Activated T-helper 2 cell treated with anti-CD3 and anti-CD28 coated beads, Interferon-gamma antibody, Interleukin-2, Interleukin-4, amounts not matched to agents 10 μg/mL and 5 μg/mL and 100 μg/mL, durations not matched to agents 14 hours and 24 hours and 36 hours (primary cell): ENCODE data around the gene KIF6. TPM values are rescaled to one million over a fixed set of nuclear protein-coding genes. Genes with fewer than 3 reads are reported as not detected.

Source experiments
- DNase-seq: peaks from one replicate; pipeline ENCODE4 v3.0.0; 2021; ENCODE audit warnings: low spot score
- H3K27ac Mint-ChIP-seq: one replicate; pipeline ENCODE4 v1.8.0; 2021; ENCODE audit warnings: mixed read lengths
- H3K27me3 Mint-ChIP-seq: one replicate; pipeline ENCODE4 v1.8.0; 2021; ENCODE audit warnings: low read depth, mixed read lengths
- H3K36me3 Mint-ChIP-seq: one replicate; pipeline ENCODE4 v1.8.0; 2021; ENCODE audit warnings: low read depth, mixed read lengths
- H3K4me1 Mint-ChIP-seq: one replicate; pipeline ENCODE4 v1.8.0; 2021; ENCODE audit warnings: low read depth, mixed read lengths
- H3K4me3 Mint-ChIP-seq: one replicate; pipeline ENCODE4 v1.8.0; 2021; ENCODE audit warnings: low read depth, mild to moderate bottlenecking, moderate library complexity, mixed read lengths
- H3K9me3 Mint-ChIP-seq: one replicate; pipeline ENCODE4 v1.8.0; 2021; ENCODE audit warnings: mixed read lengths
- intact Hi-C: fragments of 100-400 bp; cut with micrococcal nuclease; formaldehyde crosslinking; loops from one replicate; pipeline ENCODE4 v1.15.1; 2023
- total RNA-seq: library from RNA; stranded (reverse); gene quantifications from 2 replicates; pipeline ENCODE4 v1.2.3, GENCODE V29; 2022

KIF6 gene
- total RNA-seq, 1 donor from 2014 or later, result 0.25 TPM

DNA sequence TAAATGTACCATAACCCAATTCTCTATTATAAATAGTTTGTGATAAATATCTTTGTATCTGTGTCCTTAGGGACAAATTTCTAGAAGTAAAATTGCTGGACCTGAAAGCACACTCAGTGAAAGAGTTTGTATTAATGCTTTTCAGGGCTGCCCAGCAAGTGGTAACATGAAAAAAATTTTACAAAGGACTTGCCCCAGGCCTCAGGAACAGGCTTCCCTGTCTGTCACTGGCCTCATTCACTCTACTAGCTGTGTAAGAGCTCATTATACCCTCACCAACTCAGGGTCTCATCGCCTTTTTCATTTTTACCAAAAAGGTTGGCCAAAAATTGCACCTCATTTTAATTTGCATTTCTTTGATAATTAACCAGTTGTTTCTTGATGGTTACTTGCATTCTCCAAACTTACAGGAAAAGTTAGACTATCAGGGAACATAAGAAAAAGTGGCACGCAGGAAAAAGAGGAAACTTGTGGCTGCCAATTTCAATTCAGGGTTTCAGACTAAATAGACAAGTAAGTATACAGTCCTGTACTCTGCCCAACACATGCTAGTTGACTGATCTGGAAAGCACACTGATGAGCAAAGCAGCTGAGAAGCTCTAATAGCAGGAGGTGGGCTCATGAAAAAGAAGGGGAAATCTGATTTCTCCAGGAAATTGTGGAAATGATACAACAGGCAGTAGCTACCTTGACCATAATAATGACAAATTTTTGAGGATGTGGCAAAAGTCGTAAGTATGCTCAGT is 161.5 kb downstream of the KIF6 start:
- H3K9me3 Mint-ChIP-seq, result no peaks in the 10 kb centered on the region
- no peaks in the 10 kb centered on the region for H3K4me1 Mint-ChIP-seq
- no peak overlapping the region for H3K27ac Mint-ChIP-seq
- intact Hi-C loops, result no loop called here
- H3K27me3 Mint-ChIP-seq, result peaks cover 8% of the 10 kb centered on the region
- no peaks in the 10 kb centered on the region for H3K36me3 Mint-ChIP-seq
- no peak overlapping the region for H3K4me3 Mint-ChIP-seq
- DNase-seq, result no peak

DNA sequence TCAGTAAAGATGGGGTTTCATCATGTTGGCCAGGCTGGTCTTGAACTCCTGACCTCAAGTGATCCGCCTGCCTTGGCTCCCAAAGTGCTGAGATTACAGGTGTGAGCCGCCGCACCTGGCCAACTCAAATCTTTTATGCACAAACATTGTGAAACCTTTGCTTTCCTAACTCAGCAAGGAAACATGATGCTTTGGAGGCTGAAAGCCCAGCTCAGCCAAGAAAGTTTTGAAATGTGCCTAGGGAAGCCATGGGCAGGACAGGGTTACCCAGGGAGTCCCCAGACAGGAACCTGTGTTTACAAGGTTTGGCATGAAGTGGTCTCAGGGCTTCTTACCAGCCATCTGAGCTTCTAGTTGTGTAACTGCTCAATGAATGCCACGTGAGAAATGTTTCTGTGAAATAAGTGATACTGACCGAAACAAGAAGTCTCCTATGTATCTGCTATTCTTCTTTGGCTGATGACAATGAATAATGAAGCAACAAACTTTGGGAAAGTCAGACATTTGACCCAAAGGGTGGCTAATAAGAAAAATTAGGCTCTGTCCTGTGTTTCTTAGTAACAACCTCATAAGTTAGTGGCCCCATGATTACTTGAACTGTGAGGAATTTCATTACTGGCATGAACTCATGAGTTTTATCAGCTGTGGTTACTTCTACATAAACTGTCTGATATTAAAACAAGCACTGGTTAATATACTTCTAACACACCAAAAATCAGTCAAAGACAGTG is 163.5 kb downstream of the KIF6 start:
- Mint-ChIP-seq H3K27ac (no peak overlapping the region), H3K9me3 (no peaks in the 10 kb centered on the region), H3K4me3 (no peak overlapping the region), H3K27me3 (peaks cover 10% of the 10 kb centered on the region), H3K36me3 (no peaks in the 10 kb centered on the region), H3K4me1 (no peaks in the 10 kb centered on the region)
- DNase-seq, result no peak
- intact Hi-C loops, result no loop called here

DNA sequence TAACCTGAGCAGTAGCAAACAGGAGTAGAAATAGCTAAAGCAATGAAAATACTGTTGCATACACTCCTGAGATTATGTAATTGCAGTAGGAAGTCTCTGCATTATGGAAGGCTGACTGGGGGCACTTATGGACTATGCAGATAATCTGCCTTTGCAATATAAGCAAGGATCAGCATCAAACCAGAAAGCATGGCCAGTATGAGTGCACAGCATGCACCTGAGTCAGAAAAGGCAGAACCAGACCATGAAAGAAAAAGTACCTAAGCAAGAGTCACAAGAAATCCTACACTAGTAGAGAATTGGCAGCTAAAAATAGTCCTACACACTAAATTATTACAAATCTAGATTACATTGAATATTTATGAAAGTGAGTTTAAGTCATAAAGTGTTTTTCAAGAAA is 164.3 kb downstream of the KIF6 start:
- H3K9me3 Mint-ChIP-seq, result no peaks in the 10 kb centered on the region
- H3K36me3 Mint-ChIP-seq, result no peaks in the 10 kb centered on the region
- intact Hi-C loops, result no loop called here
- no peak overlapping the region for H3K4me3 Mint-ChIP-seq
- peaks cover 10% of the 10 kb centered on the region for H3K27me3 Mint-ChIP-seq
- no peaks in the 10 kb centered on the region for H3K4me1 Mint-ChIP-seq
- no peak for DNase-seq
- no peak overlapping the region for H3K27ac Mint-ChIP-seq

DNA sequence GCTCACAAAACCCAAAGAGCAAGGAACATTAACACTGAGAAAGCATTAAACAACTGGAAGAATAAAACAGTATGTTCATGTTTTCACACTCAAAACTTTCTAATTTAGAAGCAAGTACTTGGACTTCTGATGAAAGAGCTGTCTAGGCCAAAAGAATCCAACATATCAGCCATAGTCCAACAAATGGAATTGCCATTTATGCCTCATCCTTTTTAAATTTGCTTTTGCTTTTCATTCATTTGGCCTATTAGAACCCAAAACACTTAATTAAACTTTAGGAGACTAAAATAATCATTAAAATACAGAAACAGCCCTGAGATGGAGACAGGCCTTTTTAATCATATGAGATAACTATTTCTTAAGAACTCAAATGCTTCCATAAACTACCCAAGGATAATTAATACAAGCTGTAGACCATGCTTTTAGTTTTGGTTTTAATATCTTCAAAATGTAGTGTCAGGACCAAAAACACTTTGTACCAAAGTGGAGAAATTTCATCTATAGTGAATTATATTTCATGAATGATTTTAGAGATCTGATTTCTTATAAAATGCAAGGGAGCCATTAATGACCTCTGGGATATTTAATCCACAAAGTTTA is 166.5 kb downstream of the KIF6 start:
- intact Hi-C loops, result no loop called here
- no peak for DNase-seq
- Mint-ChIP-seq H3K4me3 (no peak overlapping the region), H3K36me3 (no peaks in the 10 kb centered on the region), H3K27me3 (peaks cover 4% of the 10 kb centered on the region), H3K27ac (no peak overlapping the region), H3K9me3 (no peaks in the 10 kb centered on the region), H3K4me1 (no peaks in the 10 kb centered on the region)

DNA sequence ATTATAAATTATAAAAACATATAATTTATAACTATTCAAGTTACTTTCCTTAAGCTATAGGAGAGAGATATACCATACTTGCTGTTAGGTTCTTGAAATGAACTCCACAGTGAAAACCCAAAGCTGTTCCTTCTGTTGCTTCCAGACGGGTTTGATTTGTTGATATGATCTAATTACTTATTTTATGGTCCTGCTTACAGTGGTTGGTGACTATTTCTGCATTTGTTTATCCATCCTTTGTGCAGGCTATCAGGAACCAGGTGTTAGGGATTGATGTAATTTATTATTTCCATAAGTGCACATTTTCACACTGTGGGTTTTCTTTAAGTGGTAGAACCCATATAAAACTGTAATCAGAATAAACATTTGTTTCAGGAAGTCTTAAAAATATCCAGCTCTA is 167.1 kb downstream of the KIF6 start:
- Mint-ChIP-seq H3K27me3 (peaks cover 4% of the 10 kb centered on the region), H3K27ac (no peak overlapping the region), H3K4me1 (no peaks in the 10 kb centered on the region), H3K4me3 (no peak overlapping the region), H3K9me3 (no peaks in the 10 kb centered on the region), H3K36me3 (no peaks in the 10 kb centered on the region)
- intact Hi-C loops, result no loop called here
- DNase-seq, result no peak

DNA sequence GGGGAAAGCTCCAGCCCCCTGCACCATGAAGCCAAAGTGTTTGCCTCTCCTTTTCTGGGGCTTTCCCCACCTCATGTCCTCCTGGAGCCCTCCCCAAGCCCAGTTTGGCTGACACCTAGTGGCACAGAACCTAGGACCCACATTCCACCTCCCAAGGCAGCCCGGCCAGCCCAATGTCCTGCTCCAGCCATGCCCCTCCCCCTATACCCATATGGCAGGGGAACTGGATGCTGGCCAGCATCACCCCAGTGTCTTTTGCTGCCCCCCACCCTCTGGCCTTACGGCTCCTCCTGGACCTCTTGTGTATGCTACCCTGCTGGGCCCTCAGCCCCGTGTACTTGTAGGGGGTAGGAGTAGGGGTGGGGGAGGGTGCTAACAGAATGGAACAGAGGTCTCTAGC is 170.1 kb downstream of the KIF6 start:
- intact Hi-C loops, result no loop called here
- Mint-ChIP-seq H3K9me3 (no peaks in the 10 kb centered on the region), H3K4me1 (no peaks in the 10 kb centered on the region), H3K4me3 (no peak overlapping the region), H3K27ac (no peak overlapping the region), H3K36me3 (no peaks in the 10 kb centered on the region), H3K27me3 (peaks cover 7% of the 10 kb centered on the region)
- no peak for DNase-seq

DNA sequence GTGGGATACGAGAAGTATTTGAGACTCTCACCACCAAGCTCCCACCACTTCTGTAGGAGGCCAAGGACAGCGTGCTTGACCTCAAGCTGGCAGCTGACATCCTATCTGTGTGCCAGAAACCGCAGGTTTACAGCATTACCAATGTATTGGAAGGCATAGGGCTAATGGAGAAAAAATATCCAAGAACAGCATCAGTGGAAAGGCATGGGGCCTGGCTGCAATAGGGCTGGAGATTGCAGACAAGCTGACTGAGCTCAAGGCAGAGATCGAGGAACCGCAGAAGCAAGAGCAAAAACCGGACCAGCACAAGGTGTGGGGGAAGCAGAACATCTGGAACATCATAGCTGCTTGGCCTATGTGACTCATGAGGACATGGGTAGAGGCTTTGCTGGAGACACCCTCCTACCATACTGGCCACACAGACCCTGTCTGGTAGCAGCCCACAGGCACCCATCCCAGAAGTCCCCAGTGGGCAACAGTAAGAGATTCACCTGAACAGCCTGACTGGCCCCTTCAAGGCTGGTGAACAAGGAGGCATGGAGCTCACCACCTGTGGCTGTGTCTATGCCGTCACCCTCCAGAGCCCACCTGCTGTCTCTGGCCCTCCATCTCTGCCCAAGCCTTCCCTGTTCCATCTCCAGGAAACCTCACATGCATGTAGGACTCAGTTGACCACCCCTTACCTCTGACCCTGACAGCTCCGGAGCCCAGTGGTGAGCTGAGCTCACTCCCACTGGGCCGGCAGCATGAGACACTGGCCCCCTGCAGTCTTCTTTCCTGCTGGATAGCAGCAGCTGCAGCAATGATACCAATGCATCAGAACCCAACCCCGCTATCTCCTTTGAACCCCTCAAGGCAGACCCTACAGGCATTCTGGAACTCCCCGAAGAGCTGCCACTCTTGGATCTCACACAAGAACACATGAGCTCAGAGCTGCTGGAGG is 171.1 kb downstream of the KIF6 start:
- H3K4me3 Mint-ChIP-seq, result no peak overlapping the region
- H3K4me1 Mint-ChIP-seq, result no peaks in the 10 kb centered on the region
- peaks cover 9% of the 10 kb centered on the region for H3K27me3 Mint-ChIP-seq
- intact Hi-C loops, result no loop called here
- H3K27ac Mint-ChIP-seq, result no peak overlapping the region
- no peaks in the 10 kb centered on the region for H3K36me3 Mint-ChIP-seq
- DNase-seq, result no peak
- no peaks in the 10 kb centered on the region for H3K9me3 Mint-ChIP-seq

DNA sequence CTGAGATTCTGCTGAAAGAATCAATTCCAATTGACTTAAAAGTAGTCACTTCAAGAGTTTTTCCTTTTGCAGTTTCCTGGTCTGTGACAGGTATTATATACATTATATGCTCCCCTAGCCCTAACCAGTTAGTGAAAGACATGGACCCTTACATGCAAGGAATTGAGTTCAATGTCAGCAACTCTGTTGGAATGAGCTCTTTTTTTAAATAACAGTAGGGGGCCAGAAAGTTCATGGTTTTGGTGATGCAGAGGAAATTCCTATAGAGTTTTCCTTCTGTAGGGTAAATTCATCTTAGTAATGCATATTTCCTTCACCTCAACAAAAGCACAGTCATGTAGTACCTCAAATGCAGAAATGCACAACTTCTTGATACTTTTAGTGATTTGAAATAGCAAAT is 172.2 kb downstream of the KIF6 start:
- no peaks in the 10 kb centered on the region for H3K36me3 Mint-ChIP-seq
- no peaks in the 10 kb centered on the region for H3K4me1 Mint-ChIP-seq
- H3K4me3 Mint-ChIP-seq, result no peak overlapping the region
- H3K27ac Mint-ChIP-seq, result no peak overlapping the region
- peaks cover 10% of the 10 kb centered on the region for H3K27me3 Mint-ChIP-seq
- no peaks in the 10 kb centered on the region for H3K9me3 Mint-ChIP-seq
- intact Hi-C loops, result no loop called here
- no peak for DNase-seq

DNA sequence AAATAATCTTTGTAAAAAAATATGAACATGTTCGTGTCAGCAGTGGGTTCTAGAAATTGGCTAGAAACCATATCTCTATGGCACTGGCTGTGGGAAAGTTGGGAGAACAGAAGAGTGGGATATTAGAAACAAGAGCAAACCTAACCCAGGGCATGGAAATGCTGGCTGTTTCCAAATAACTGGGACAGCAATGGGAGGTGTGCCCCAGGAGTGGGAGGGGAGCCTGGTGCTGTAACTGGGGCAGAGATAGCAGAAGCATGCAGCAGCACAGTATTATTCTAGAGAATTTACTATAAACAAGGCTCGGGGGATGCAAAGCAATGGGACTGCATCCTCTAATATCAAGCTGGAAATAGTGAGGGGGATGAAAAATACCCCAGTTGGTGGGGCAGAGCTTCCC is 175.0 kb downstream of the KIF6 start:
- no peaks in the 10 kb centered on the region for H3K36me3 Mint-ChIP-seq
- intact Hi-C loops, result no loop called here
- no peaks in the 10 kb centered on the region for H3K4me1 Mint-ChIP-seq
- H3K9me3 Mint-ChIP-seq, result no peaks in the 10 kb centered on the region
- H3K27ac Mint-ChIP-seq, result no peak overlapping the region
- H3K27me3 Mint-ChIP-seq, result peaks cover 8% of the 10 kb centered on the region
- DNase-seq, result no peak
- no peak overlapping the region for H3K4me3 Mint-ChIP-seq

DNA sequence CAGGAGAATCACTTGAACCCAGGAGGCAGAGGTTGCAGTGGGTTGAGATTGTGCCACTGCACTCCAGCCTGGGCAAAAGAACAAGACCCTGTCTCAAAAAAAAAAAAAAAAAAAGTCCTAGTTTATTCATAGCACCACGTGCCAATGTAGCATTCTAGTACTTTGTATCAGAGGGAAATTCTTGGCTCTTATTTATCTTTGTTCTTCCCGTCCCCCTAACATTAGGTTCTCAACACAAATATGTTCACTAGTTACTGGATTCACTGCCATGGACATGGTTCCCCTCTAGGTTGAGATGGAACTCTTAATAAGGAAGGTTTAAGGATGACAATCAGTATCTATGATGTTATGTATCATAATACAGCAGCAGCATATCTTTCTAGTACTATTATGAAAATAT is 178.5 kb downstream of the KIF6 start:
- intact Hi-C loops, result no loop called here
- H3K27ac Mint-ChIP-seq, result no peak overlapping the region
- no peaks in the 10 kb centered on the region for H3K4me1 Mint-ChIP-seq
- H3K36me3 Mint-ChIP-seq, result no peaks in the 10 kb centered on the region
- no peaks in the 10 kb centered on the region for H3K9me3 Mint-ChIP-seq
- H3K4me3 Mint-ChIP-seq, result no peak overlapping the region
- no peak for DNase-seq
- H3K27me3 Mint-ChIP-seq, result peaks cover 12% of the 10 kb centered on the region

DNA sequence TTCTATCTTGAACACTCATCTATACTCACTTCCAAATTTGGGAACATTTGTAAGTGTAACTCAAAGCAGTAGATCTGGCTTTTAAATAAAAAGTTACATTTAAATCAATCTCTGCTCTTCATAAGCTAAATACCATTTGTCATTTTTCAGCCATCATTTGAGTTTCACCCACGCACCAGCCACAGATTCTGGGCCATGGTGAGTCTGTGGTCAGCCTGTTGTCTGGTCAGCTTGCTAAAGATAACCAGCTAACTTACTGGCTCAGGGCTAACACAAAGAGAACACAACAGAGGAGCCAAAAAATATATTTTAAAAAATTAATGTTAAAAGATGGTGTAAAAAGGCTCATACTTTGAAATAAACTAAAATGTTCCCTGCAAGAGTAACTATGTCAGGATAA is 181.3 kb downstream of the KIF6 start:
- Mint-ChIP-seq H3K9me3 (no peaks in the 10 kb centered on the region), H3K4me1 (no peaks in the 10 kb centered on the region), H3K36me3 (no peaks in the 10 kb centered on the region), H3K4me3 (no peak overlapping the region), H3K27ac (no peak overlapping the region), H3K27me3 (peaks cover 6% of the 10 kb centered on the region)
- intact Hi-C loops, result no loop called here
- DNase-seq, result no peak

DNA sequence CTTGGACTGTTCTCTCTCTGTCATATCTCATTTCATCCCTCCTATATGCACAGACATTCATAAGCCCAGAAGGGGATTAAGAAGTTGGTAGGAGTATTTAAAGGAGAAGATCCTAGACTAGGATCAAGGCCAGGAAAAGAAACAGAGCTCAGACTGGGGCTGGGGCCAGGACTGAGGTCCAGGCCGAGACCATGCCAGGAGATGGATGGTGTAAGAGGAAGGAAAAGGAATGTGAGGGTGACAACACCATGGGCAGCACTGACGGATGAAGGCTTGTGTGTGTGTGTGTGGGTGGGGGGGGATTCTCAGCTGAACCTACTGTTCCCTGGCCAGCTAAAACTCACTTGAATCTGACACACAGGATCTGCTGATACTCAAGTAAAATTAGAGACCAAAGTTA is 182.1 kb downstream of the KIF6 start:
- Mint-ChIP-seq H3K27ac (no peak overlapping the region), H3K4me3 (no peak overlapping the region), H3K27me3 (peaks cover 6% of the 10 kb centered on the region), H3K4me1 (no peaks in the 10 kb centered on the region), H3K9me3 (no peaks in the 10 kb centered on the region), H3K36me3 (no peaks in the 10 kb centered on the region)
- intact Hi-C loops, result no loop called here
- DNase-seq, result no peak
